Measurements from ENCODE around the gene PTPRH. TPM values are rescaled to one million over a fixed set of nuclear protein-coding genes. Genes with fewer than 3 reads are reported as not detected.
"Not testable (repeated sequence)": the region's sequence is repeated elsewhere in the genome, so short reads cannot be mapped to it uniquely, and the experiment has no call there.

Gene PTPRH
- total RNA-seq, 1 donor from 2014 or later = 2.8 TPM

DNA sequence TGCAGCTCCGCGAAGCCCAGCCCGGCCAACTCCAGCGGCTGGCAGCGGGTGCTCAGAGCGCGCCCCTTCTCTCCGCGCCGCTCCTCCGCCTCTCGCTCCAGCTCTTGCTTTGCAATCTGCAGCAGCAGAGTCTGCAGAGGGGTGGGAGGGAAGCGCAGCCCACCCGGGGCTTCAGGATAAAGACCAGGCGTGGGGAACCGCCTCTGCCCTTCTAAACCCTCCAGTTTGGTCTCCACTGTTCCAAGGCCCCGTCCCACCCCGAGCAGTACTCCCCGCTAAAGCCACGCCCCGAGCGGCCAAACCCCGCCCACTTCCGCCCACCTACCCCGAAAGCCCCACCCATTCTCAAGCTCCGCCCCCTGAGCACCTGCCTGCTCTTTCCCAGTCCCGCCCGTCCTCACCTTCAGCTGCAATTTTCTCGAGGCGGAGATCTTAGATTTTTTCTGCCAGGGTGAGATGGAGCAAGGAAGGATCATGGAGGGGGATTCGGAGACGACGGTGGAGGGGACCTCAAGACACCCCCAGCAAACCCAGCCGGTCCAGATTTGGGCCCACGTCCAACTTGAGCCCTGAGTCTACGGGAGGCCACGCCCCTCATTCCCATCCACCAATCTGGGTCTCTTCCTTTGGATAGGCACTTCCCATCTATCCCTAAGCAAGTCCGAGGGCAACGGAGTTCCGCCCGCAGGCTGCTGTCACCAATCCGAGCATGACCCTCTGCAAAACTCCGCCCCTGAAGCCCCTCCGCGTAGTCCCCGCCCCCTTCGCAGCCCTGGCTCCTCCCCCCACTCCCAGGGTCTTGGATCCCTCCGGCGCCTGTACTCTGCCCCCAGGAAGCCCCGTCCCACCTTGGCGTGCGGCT lies 52.9 kb downstream of the PTPRH start:
- H3K4me3 ChIP-seq (ENCODE audit: low read depth, low read length) = peak overlapping the region; percentile 41
- TF ChIP-seq, protein P1, sequence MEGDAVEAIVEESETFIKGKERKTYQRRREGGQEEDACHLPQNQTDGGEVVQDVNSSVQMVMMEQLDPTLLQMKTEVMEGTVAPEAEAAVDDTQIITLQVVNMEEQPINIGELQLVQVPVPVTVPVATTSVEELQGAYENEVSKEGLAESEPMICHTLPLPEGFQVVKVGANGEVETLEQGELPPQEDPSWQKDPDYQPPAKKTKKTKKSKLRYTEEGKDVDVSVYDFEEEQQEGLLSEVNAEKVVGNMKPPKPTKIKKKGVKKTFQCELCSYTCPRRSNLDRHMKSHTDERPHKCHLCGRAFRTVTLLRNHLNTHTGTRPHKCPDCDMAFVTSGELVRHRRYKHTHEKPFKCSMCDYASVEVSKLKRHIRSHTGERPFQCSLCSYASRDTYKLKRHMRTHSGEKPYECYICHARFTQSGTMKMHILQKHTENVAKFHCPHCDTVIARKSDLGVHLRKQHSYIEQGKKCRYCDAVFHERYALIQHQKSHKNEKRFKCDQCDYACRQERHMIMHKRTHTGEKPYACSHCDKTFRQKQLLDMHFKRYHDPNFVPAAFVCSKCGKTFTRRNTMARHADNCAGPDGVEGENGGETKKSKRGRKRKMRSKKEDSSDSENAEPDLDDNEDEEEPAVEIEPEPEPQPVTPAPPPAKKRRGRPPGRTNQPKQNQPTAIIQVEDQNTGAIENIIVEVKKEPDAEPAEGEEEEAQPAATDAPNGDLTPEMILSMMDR (conservative IDR thresholded peaks at IDR 0.05; ENCODE audit: low read depth, low read length) = no peak
- no peak for DNase-seq (ENCODE audit: low read depth)

DNA sequence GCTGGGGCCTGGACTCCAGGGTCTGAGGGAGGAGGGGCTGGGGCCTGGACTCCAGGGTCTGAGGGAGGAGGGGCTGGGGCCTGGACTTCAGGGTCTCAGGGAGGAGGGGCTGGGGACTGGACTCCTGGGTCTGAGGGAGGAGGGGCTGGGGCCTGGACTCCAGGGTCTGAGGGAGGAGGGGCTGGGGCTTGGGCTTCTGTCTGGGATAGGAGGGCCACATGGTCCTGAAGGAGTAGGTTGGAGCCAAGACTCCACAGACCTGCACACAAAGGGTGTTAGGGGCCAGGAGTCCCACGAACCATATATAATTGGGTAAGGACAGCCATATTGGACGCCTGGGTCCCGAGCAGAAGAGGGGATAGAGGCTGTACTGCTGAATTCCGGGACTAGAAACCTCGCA lies 53.5 kb downstream of the PTPRH start:
- peak overlapping the region; percentile 41 for H3K4me3 ChIP-seq (ENCODE audit: low read depth, low read length)
- not testable (repeated sequence) for DNase-seq (ENCODE audit: low read depth)

DNA sequence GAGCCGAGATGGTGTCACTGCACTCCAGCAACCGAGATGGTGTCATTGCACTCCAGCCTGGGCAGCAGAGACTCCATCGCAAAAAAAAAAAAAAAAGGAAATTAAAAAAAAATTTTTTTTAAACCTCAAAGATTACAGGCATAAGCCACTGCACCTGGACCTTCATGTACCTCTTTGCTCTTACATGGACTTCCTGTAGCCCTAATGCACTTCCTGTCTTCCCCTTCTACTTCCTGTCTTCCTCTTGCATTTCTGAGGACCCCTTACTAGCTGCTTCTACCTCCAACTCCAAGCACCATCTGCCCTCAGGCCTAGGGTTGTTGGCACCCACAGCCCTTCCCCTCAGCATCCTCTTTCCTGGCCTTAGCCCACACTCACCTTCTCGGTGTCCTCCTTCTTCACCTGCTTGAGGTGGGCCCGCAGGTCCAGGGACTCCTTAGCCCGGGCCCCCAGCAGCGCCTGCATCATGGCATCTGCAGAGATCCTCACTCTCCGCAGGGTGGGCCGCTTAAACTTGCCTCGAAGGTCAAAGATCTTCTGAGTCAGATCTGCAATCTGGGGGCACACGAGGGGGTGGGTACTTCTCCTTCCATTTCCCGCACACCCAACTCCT lies 55.5 kb downstream of the PTPRH start:
- no peak for DNase-seq (ENCODE audit: low read depth)
- no peak overlapping the region for H3K4me3 ChIP-seq (ENCODE audit: low read depth, low read length)
- TF ChIP-seq, protein P1 (conservative IDR thresholded peaks at IDR 0.05; ENCODE audit: low read depth, low read length) = no peak

DNA sequence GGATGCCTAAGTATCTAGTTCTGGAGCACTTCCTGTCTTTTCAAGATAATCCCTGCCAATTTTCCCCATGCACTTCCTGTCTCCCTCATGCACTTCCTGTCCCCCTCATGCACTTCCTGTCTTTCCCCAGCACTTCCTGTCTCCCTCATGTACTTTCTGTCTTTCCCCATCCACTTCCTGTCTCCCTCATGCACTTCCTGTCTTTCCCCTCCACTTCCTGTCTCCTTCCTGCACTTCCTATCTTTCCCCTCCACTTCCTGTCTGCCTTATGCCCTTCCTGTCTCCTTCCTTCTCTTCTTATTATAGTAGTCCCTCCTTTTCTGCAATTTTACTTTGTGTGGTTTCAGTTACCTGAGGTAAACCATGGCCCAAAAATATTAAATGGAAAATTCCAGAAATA lies 57.3 kb downstream of the PTPRH start:
- TF ChIP-seq, protein P1 (conservative IDR thresholded peaks at IDR 0.05; ENCODE audit: low read depth, low read length) = no peak
- H3K4me3 ChIP-seq (ENCODE audit: low read depth, low read length) = no peak overlapping the region
- no peak for DNase-seq (ENCODE audit: low read depth)

DNA sequence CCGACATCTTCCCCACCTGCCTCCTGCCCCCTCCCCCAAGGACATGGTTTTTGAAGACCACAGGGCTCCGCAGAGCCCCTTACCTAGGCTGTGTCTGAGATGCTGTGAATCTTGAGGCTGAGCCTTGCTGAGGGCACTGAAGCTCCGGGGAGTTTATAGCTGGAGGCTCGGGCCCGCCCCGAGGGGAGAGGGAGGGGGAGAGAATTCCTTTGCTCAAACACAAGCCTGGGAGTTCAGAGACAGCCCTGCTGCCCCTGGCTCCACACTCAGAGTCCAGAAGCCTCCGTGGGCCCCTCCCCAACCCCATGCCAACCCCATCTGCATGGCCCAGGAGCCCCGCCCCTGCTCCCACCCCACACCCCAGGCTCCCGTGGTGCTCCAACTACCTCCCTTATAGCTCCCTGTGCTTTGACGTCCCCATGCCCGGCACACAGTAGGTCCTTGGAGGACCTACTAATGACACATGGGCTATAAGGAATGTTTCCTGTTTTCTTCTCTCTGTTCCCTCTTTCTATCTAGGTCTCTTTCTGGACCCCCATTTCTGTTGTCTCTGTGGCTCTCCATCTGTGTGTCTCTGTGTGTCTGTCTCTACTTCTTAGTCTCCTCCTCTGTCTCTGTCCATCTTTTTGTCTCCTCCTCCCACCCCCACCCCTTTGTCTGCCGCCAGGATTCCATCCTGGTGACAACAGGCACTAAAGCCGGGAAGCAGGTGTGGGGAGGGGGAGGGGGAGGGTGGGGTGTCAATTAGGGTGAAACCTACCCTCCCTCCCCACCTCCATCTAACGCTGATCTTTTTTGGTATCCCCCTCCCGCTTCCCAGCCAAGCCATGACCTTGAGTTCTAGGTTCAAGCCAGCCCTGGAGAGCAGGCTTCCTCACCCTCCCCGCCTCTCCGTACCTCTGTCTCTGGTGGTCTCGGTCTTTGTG lies 60.0 kb downstream of the PTPRH start, which contains the start of gene TNNT1:
Gene TNNT1, minus strand, starts transcription at position 129 of the 926 bp plus-strand sequence. CDS start 2,049 bp downstream, outside the sequence.
- no peak for DNase-seq (ENCODE audit: low read depth)
- no peak within 1 kb of the TSS for H3K4me3 ChIP-seq (ENCODE audit: low read depth, low read length)
- TF ChIP-seq, protein P1 (conservative IDR thresholded peaks at IDR 0.05; ENCODE audit: low read depth, low read length) = no peak

DNA sequence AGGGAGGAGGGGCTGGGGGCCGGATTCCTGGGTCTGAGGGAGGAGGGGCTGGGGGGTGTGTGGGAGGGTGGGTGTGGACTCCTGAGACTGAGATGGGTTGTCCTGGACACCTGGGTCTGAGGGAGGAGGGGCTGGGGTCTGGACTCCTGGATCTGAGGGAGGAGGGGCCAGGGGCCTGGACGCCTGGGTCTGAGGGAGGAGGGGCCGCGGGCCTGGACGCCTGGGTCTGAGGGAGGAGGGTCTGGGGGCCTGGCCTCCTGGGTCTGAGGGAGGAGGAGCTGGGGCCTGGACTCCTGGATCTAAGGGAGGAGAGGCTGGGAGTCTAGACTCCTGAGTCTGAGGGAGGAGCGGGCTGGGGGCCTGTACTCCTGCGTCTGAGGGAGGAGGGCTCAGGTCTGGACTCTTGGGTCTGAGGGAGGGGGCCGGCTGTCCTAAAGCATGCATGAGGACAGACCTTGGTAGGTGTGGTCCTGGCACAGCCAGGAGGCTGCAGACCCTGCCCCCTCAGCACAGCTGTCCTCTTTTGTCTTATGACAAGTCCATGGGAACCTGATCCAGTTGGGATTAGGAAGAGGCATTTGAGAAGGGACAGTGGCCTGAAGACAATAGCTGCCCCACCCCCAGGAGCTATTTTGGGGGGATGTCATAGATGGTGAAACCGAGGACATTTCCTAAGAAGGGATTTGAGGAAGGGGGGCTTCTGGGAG lies 61.6 kb downstream of the PTPRH start:
- TF ChIP-seq, protein P1 (conservative IDR thresholded peaks at IDR 0.05; ENCODE audit: low read depth, low read length) = no peak
- DNase-seq (ENCODE audit: low read depth) = no peak
- H3K4me3 ChIP-seq (ENCODE audit: low read depth, low read length) = no peak overlapping the region

All from epithelial cell of proximal tubule (primary cell).